GM18502 (cell line): ENCODE data around the gene C6orf47.

ENCODE experiments used
- ATAC-seq: cut with Tn5 transposase; IDR thresholded peaks from one replicate; pipeline ENCODE4 v1.9.1; 2021; ENCODE audit warnings: mild to moderate bottlenecking; ENCODE audit not compliant: unreplicated experiment, poor library complexity

Gene C6orf47

GRCh38 chr6:31663126-31663960, 2.8 kb upstream of the C6orf47 start:
- no peak for ATAC-seq

- ATAC-seq, result no peak
These were observed 1.6 kb upstream of the C6orf47 start for GRCh38 chr6:31662124-31662723.

GRCh38 chr6:31661262-31662123, 915 bp upstream of the C6orf47 start:
- no peak for ATAC-seq

- no peak for ATAC-seq
These were observed 763 bp downstream of the C6orf47 start for GRCh38 chr6:31659649-31660380.

- no peak for ATAC-seq
These were observed 1.5 kb downstream of the C6orf47 start for GRCh38 chr6:31658983-31659648.

GRCh38 chr6:31658158-31658688, 2.4 kb downstream of the C6orf47 start:
- no peak for ATAC-seq

- no peak for ATAC-seq
These were observed 3.0 kb downstream of the C6orf47 start for GRCh38 chr6:31657406-31658157.

- ATAC-seq, result no peak
These were observed 5.0 kb downstream of the C6orf47 start, which contains the start of gene APOM for GRCh38 chr6:31655349-31656237. Gene APOM (plus strand): TSS chr6:31655894. CDS start chr6:31655967, 73 bp downstream.

GRCh38 chr6:31654574-31655348, 5.8 kb downstream of the C6orf47 start:
- no peak for ATAC-seq

GRCh38 chr6:31652925-31653724, 7.5 kb downstream of the C6orf47 start:
- peak; percentile 64 for ATAC-seq

GRCh38 chr6:31651602-31652191, 8.9 kb downstream of the C6orf47 start:
- ATAC-seq, result peak; percentile 35

- ATAC-seq, result no peak
These were observed 15.3 kb downstream of the C6orf47 start for GRCh38 chr6:31645325-31645724.

GRCh38 chr6:31643818-31644454, 16.6 kb downstream of the C6orf47 start:
- no peak for ATAC-seq

GRCh38 chr6:31642798-31643570, 17.6 kb downstream of the C6orf47 start:
- no peak for ATAC-seq

- ATAC-seq, result no peak
These were observed 19.2 kb downstream of the C6orf47 start for GRCh38 chr6:31641370-31641769.
